BLaER1 (cell line): ENCODE measurements around the gene ATP1B3.

Experiments
- H3K27ac ChIP-seq: shearing (Covaris generic); formaldehyde crosslinking; 2 replicates; pipeline ENCODE4 v1.8.1; 2022
- H3K27me3 ChIP-seq: shearing (Covaris generic); formaldehyde crosslinking; 2 replicates; pipeline ENCODE4 v1.8.1; 2022
- H3K36me3 ChIP-seq: shearing (Covaris generic); formaldehyde crosslinking; 2 replicates; pipeline ENCODE4 v1.8.1; 2022
- H3K4me1 ChIP-seq: shearing (Covaris generic); formaldehyde crosslinking; 2 replicates; pipeline ENCODE4 v1.8.1; 2022
- H3K4me2 ChIP-seq: shearing (Covaris generic); formaldehyde crosslinking; 2 replicates; pipeline ENCODE4 v1.8.1; 2022
- H3K4me3 ChIP-seq: shearing (Covaris generic); formaldehyde crosslinking; 2 replicates; pipeline ENCODE4 v1.8.1; 2022
- H3K9ac ChIP-seq: shearing (Covaris generic); formaldehyde crosslinking; 2 replicates; pipeline ENCODE4 v1.8.1; 2022
- H3K9me3 ChIP-seq: shearing (Covaris generic); formaldehyde crosslinking; 2 replicates; pipeline ENCODE4 v1.8.1; 2022
- H4K20me1 ChIP-seq: shearing (Covaris generic); formaldehyde crosslinking; 2 replicates; pipeline ENCODE4 v1.8.1; 2022
- Cebpa-rat ChIP-seq: shearing (Covaris generic); IDR thresholded peaks from 2 replicates; pipeline ENCODE4 v1.8.1; 2022

ATP1B3 gene

GRCh38 chr3:141860086-141860669 is 16.3 kb upstream of the ATP1B3 start:
- H3K4me1 ChIP-seq: peaks cover 13% of the 10 kb centered on the region
- H3K27ac ChIP-seq: no peak overlapping the region
- H3K27me3 ChIP-seq: no peaks in the 10 kb centered on the region
- no peaks in the 10 kb centered on the region for H3K9me3 ChIP-seq
- H3K4me3 ChIP-seq: no peak overlapping the region
- TF ChIP-seq Cebpa-rat: no peak
- H3K36me3 ChIP-seq: no peaks in the 10 kb centered on the region
- no peaks in the 10 kb centered on the region for H4K20me1 ChIP-seq
- no peak overlapping the region for H3K4me2 ChIP-seq
- no peak overlapping the region for H3K9ac ChIP-seq

GRCh38 chr3:141860766-141861513 is 15.5 kb upstream of the ATP1B3 start:
- Histone ChIP-seq H3K4me2 (peak overlapping the region; percentile 41; the same call in 1 of the 2 replicates), H3K27me3 (no peaks in the 10 kb centered on the region), H4K20me1 (no peaks in the 10 kb centered on the region), H3K36me3 (no peaks in the 10 kb centered on the region), H3K4me1 (peaks cover 13% of the 10 kb centered on the region), H3K9ac (no peak overlapping the region), H3K27ac (no peak overlapping the region), H3K4me3 (no peak overlapping the region), H3K9me3 (no peaks in the 10 kb centered on the region)
- no peak for TF ChIP-seq Cebpa-rat

- Histone ChIP-seq H3K27ac (no peak overlapping the region), H3K4me1 (peaks cover 13% of the 10 kb centered on the region), H3K27me3 (no peaks in the 10 kb centered on the region), H4K20me1 (no peaks in the 10 kb centered on the region), H3K4me2 (no peak overlapping the region), H3K4me3 (no peak overlapping the region), H3K36me3 (no peaks in the 10 kb centered on the region), H3K9me3 (no peaks in the 10 kb centered on the region), H3K9ac (no peak overlapping the region)
- no peak for TF ChIP-seq Cebpa-rat
Measured at GRCh38 chr3:141862279-141862816, 14.1 kb upstream of the ATP1B3 start.

GRCh38 chr3:141863491-141863890 is 13.0 kb upstream of the ATP1B3 start:
- H3K27me3 ChIP-seq: no peaks in the 10 kb centered on the region
- no peaks in the 10 kb centered on the region for H3K9me3 ChIP-seq
- no peak overlapping the region for H3K4me2 ChIP-seq
- H3K4me3 ChIP-seq: no peak overlapping the region
- no peaks in the 10 kb centered on the region for H4K20me1 ChIP-seq
- TF ChIP-seq Cebpa-rat: no peak
- no peak overlapping the region for H3K27ac ChIP-seq
- H3K4me1 ChIP-seq: peaks cover 13% of the 10 kb centered on the region
- no peak overlapping the region for H3K9ac ChIP-seq
- H3K36me3 ChIP-seq: no peaks in the 10 kb centered on the region

GRCh38 chr3:141864281-141864970 is 12.0 kb upstream of the ATP1B3 start:
- Histone ChIP-seq H3K4me2 (no peak overlapping the region), H4K20me1 (no peaks in the 10 kb centered on the region), H3K9ac (no peak overlapping the region), H3K27me3 (no peaks in the 10 kb centered on the region), H3K9me3 (no peaks in the 10 kb centered on the region), H3K4me1 (peaks cover 13% of the 10 kb centered on the region), H3K27ac (no peak overlapping the region), H3K36me3 (no peaks in the 10 kb centered on the region), H3K4me3 (no peak overlapping the region)
- TF ChIP-seq Cebpa-rat: no peak

GRCh38 chr3:141865101-141865500 is 11.3 kb upstream of the ATP1B3 start:
- Histone ChIP-seq H3K9me3 (no peaks in the 10 kb centered on the region), H4K20me1 (no peaks in the 10 kb centered on the region), H3K27me3 (no peaks in the 10 kb centered on the region), H3K36me3 (no peaks in the 10 kb centered on the region), H3K4me3 (no peak overlapping the region), H3K4me1 (peaks cover 13% of the 10 kb centered on the region), H3K27ac (no peak overlapping the region), H3K9ac (no peak overlapping the region), H3K4me2 (no peak overlapping the region)
- TF ChIP-seq Cebpa-rat: no peak

GRCh38 chr3:141870091-141870687 is 6.3 kb upstream of the ATP1B3 start:
- H3K4me3 ChIP-seq: no peak overlapping the region
- no peak overlapping the region for H3K9ac ChIP-seq
- H3K4me2 ChIP-seq: no peak overlapping the region
- H3K9me3 ChIP-seq: no peaks in the 10 kb centered on the region
- H4K20me1 ChIP-seq: no peaks in the 10 kb centered on the region
- H3K27ac ChIP-seq: no peak overlapping the region
- no peaks in the 10 kb centered on the region for H3K36me3 ChIP-seq
- H3K4me1 ChIP-seq: peaks cover 7% of the 10 kb centered on the region
- peaks cover 8% of the 10 kb centered on the region for H3K27me3 ChIP-seq
- TF ChIP-seq Cebpa-rat: no peak

GRCh38 chr3:141875374-141875892 is 1.0 kb upstream of the ATP1B3 start:
- H3K9ac ChIP-seq: peak overlapping the region; percentile 97
- peak overlapping the region; percentile 90 for H3K4me2 ChIP-seq
- peak overlapping the region; percentile 93 for H3K4me3 ChIP-seq
- H3K27me3 ChIP-seq: peaks cover 8% of the 10 kb centered on the region
- no peaks in the 10 kb centered on the region for H3K36me3 ChIP-seq
- TF ChIP-seq Cebpa-rat: no peak
- peak overlapping the region; percentile 80 for H3K27ac ChIP-seq
- no peaks in the 10 kb centered on the region for H3K9me3 ChIP-seq
- H4K20me1 ChIP-seq: peaks cover 37% of the 10 kb centered on the region
- H3K4me1 ChIP-seq: peaks cover 33% of the 10 kb centered on the region

- Histone ChIP-seq H4K20me1 (peaks cover 42% of the 10 kb centered on the region), H3K9ac (peak overlapping the region; percentile 97), H3K4me2 (peak overlapping the region; percentile 90), H3K36me3 (no peaks in the 10 kb centered on the region), H3K27me3 (peaks cover 8% of the 10 kb centered on the region), H3K27ac (peak overlapping the region; percentile 80), H3K4me1 (peaks cover 38% of the 10 kb centered on the region), H3K9me3 (no peaks in the 10 kb centered on the region), H3K4me3 (peak overlapping the region; percentile 93)
- TF ChIP-seq Cebpa-rat: no peak
Measured at GRCh38 chr3:141875893-141876380, 506 bp upstream of the ATP1B3 start.
